PC-9 (cell line): ENCODE measurements around the gene CRYGN. TPM values are rescaled to one million over a fixed set of nuclear protein-coding genes. Genes with fewer than 3 reads are reported as not detected.

Experiments
- BruUV-seq: library from RNA; stranded (reverse); fragments of 400-500 nt; replicated peaks from 2 replicates; lab custom pipeline; 2021; lab: Mats Ljungman, UMichigan
- CTCF ChIA-PET: fragments of 300-600 bp; sonication (Branson Sonifier 250); formaldehyde crosslinking; loops from one replicate; lab custom pipeline; 2022; ENCODE audit warnings: antibody characterized with exemption; lab: Charles Lee
- POLR2A ChIA-PET: fragments of 300-600 bp; sonication (Branson Sonifier 250); formaldehyde crosslinking; loops from one replicate; lab custom pipeline; 2022; ENCODE audit warnings: antibody characterized with exemption; ENCODE audit not compliant: unreplicated experiment; lab: Charles Lee
- DNase-seq, 2 experiments: peaks; one replicate each; pipeline versions ENCODE4 v3.0.0 to v3.0.0-alpha.2; 2015 to 2022; ENCODE audit warnings: mixed read lengths in 1 of 2
- H2AFZ ChIP-seq: fragments of 200-600 bp; sonication (generic); 2 replicates; pipeline ENCODE4 v1.8.1; 2017; ENCODE audit warnings: antibody characterized with exemption
- H3F3A ChIP-seq: fragments of 200-600 bp; sonication (generic); 2 replicates; pipeline ENCODE4 v1.8.1; 2017; ENCODE audit warnings: antibody characterized with exemption, mild to moderate bottlenecking, low read depth; ENCODE audit not compliant: insufficient read depth
- H3K27ac ChIP-seq: fragments of 200-600 bp; sonication (generic); 2 replicates; pipeline ENCODE4 v1.6.1; 2016; ENCODE audit warnings: mixed run types
- H3K27me3 ChIP-seq: fragments of 200-600 bp; sonication (generic); 2 replicates; pipeline ENCODE4 v1.6.1; 2016; ENCODE audit warnings: low read depth, mixed run types; ENCODE audit not compliant: insufficient read depth
- H3K36me3 ChIP-seq: fragments of 200-600 bp; sonication (generic); 2 replicates; pipeline ENCODE4 v1.6.1; 2016; ENCODE audit warnings: low read depth, mixed run types
- H3K4me1 ChIP-seq: fragments of 200-600 bp; sonication (generic); replicated peaks from 2 replicates; pipeline ENCODE4 v1.6.1; 2016; ENCODE audit warnings: mixed run types; ENCODE audit not compliant: insufficient read depth
- H3K4me2 ChIP-seq: fragments of 200-600 bp; sonication (generic); 2 replicates; pipeline ENCODE4 v1.6.1; 2017; ENCODE audit warnings: mixed run types
- H3K4me3 ChIP-seq: fragments of 200-600 bp; sonication (generic); 2 replicates; pipeline ENCODE4 v1.6.1; 2016; ENCODE audit warnings: mixed run types
- H3K79me2 ChIP-seq: fragments of 200-600 bp; sonication (generic); 2 replicates; pipeline ENCODE4 v1.6.1; 2017; ENCODE audit warnings: low read depth, mixed run types
- H3K9me2 ChIP-seq: fragments of 200-600 bp; sonication (generic); 2 replicates; pipeline ENCODE4 v1.8.1; 2017; ENCODE audit warnings: mild to moderate bottlenecking; ENCODE audit not compliant: insufficient read depth
- H3K9me3 ChIP-seq: fragments of 200-600 bp; sonication (generic); 2 replicates; pipeline ENCODE4 v1.8.1; 2016; ENCODE audit warnings: low read depth; ENCODE audit not compliant: insufficient read depth
- H4K20me1 ChIP-seq: fragments of 200-600 bp; sonication (generic); 2 replicates; pipeline ENCODE4 v1.8.1; 2017; ENCODE audit not compliant: insufficient read depth
- EZH2 ChIP-seq: fragments of 200-600 bp; sonication (generic); IDR thresholded peaks from 2 replicates; pipeline ENCODE4 v1.8.0; 2017; ENCODE audit warnings: antibody characterized with exemption, low read depth
- intact Hi-C: fragments of 100-400 bp; cut with micrococcal nuclease; formaldehyde crosslinking; loops from one replicate; pipeline ENCODE4 v1.10.0; 2022; ENCODE audit not compliant: unreplicated experiment
- total RNA-seq: library from RNA; stranded (reverse); gene quantifications from 2 replicates; pipeline ENCODE4 v1.2.3, GENCODE V29; 2021
- TF ChIP-seq, protein P1 (sequence below): fragments of 200-600 bp; sonication (generic); conservative IDR thresholded peaks from 2 replicates; pipeline ENCODE4 v1.6.1; 2017; ENCODE audit warnings: mixed run types, antibody characterized with exemption, mild to moderate bottlenecking, moderate library complexity

Gene CRYGN
- total RNA-seq, 1 experiment from 2014 or later, result 1.0 TPM

DNA sequence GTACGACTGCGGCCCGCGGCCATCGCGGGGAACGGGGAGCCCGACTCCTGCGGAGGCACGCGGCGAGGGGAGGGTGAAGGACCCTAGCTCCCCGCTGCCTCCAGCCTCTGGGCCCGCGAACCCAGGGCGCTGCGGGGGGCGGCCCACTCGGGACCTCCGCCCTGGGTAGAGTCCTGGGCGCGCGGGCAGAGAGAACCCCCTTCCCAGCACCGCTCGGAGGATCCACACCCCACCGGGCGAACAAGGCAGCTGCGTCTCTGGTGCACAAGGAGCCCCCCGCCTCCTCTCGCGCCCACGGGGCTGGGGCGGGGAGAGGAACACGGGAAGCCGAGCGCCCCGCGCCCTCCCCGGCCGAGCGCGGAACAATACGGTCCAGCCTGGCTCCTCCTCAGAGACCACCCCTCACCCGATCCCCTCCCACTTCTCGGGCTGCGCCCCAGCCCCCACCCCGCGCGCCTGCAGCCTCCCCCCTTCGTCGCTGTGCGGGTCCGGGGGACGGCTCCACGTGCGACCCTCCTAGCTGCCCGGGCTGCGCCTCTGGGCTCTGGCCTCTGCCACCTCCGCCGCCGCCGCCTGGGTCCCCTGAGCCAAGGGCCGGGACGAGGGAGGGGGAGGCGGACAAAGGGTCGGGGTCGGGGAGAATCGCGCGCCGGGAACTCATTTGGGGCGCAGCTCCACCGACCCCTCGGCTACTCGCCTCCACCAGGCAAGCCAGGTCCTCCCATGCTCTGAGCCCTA is 30.1 kb downstream of the CRYGN start, which contains the start of gene WDR86:
Gene WDR86, minus strand, starts transcription at position 372 of the 738 bp plus-strand sequence. CDS start 449 bp downstream, outside the sequence.
- TF ChIP-seq, protein P1, sequence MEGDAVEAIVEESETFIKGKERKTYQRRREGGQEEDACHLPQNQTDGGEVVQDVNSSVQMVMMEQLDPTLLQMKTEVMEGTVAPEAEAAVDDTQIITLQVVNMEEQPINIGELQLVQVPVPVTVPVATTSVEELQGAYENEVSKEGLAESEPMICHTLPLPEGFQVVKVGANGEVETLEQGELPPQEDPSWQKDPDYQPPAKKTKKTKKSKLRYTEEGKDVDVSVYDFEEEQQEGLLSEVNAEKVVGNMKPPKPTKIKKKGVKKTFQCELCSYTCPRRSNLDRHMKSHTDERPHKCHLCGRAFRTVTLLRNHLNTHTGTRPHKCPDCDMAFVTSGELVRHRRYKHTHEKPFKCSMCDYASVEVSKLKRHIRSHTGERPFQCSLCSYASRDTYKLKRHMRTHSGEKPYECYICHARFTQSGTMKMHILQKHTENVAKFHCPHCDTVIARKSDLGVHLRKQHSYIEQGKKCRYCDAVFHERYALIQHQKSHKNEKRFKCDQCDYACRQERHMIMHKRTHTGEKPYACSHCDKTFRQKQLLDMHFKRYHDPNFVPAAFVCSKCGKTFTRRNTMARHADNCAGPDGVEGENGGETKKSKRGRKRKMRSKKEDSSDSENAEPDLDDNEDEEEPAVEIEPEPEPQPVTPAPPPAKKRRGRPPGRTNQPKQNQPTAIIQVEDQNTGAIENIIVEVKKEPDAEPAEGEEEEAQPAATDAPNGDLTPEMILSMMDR, result no peak
- no peak for TF ChIP-seq EZH2
- peaks cover 1% of the 10 kb centered on the region; the same call in 1 of the 2 replicates for H3K4me1 ChIP-seq
- POLR2A ChIA-PET, result no interaction called here
- H3K9me2 ChIP-seq, result no peaks in the 10 kb centered on the region
- no peak within 1 kb of the TSS for H2AFZ ChIP-seq
- no peak within 1 kb of the TSS for H3K4me3 ChIP-seq
- intact Hi-C loops, result loop anchor here (2.0 kb wide), 1 partner anchor 41 kb away; no protein-coding TSS in a partner anchor
- H3K36me3 ChIP-seq, result no peaks in the 10 kb centered on the region
- 0 out of 2 replicates have a peak, but pooled peaks cover 4% of the 10 kb centered on the region for H3F3A ChIP-seq
- peaks cover 9% of the 10 kb centered on the region; the same call in 1 of the 2 replicates for H3K27me3 ChIP-seq
- H3K4me2 ChIP-seq, result no peak within 1 kb of the TSS
- CTCF ChIA-PET, result no interaction called here
- no peak for DNase-seq
- H3K27ac ChIP-seq, result no peak within 1 kb of the TSS
- no peaks in the 10 kb centered on the region for H3K79me2 ChIP-seq
- BruUV-seq, result no TSS peak
- no peaks in the 10 kb centered on the region for H3K9me3 ChIP-seq
- H4K20me1 ChIP-seq, result no peaks in the 10 kb centered on the region

GRCh38 chr7:151408839-151409666 is 30.9 kb downstream of the CRYGN start:
- no peak overlapping the region for H3K4me2 ChIP-seq
- no peaks in the 10 kb centered on the region for H3K79me2 ChIP-seq
- peak in 1 of 2 experiments; percentile 68 for DNase-seq
- no peaks in the 10 kb centered on the region for H4K20me1 ChIP-seq
- CTCF ChIA-PET, result no interaction called here
- TSS peak; percentile 75 for BruUV-seq
- POLR2A ChIA-PET, result no interaction called here
- no peak overlapping the region for H3K27ac ChIP-seq
- no peaks in the 10 kb centered on the region for H3K9me3 ChIP-seq
- H3K4me3 ChIP-seq, result no peak overlapping the region
- 0 out of 2 replicates have a peak, but pooled peaks cover 4% of the 10 kb centered on the region for H3F3A ChIP-seq
- TF ChIP-seq EZH2, result no peak
- TF ChIP-seq, protein P1, result no peak
- no peak overlapping the region for H2AFZ ChIP-seq
- H3K27me3 ChIP-seq, result peaks cover 9% of the 10 kb centered on the region; the same call in 1 of the 2 replicates
- intact Hi-C loops, result loop anchor here (2.0 kb wide), 1 partner anchor 40 kb away; no protein-coding TSS in a partner anchor
- H3K9me2 ChIP-seq, result no peaks in the 10 kb centered on the region
- peaks cover 9% of the 10 kb centered on the region for H3K4me1 ChIP-seq
- H3K36me3 ChIP-seq, result no peaks in the 10 kb centered on the region

GRCh38 chr7:151408498-151408838 is 31.5 kb downstream of the CRYGN start:
- no peak overlapping the region for H3K4me3 ChIP-seq
- no peak overlapping the region for H3K4me2 ChIP-seq
- TF ChIP-seq EZH2, result no peak
- TF ChIP-seq, protein P1, result no peak
- H3K9me3 ChIP-seq, result no peaks in the 10 kb centered on the region
- no peak for DNase-seq
- H3K79me2 ChIP-seq, result no peaks in the 10 kb centered on the region
- peaks cover 15% of the 10 kb centered on the region for H3K4me1 ChIP-seq
- no peak overlapping the region for H2AFZ ChIP-seq
- no TSS peak for BruUV-seq
- H3F3A ChIP-seq, result 0 out of 2 replicates have a peak, but pooled peaks cover 4% of the 10 kb centered on the region
- H3K9me2 ChIP-seq, result no peaks in the 10 kb centered on the region
- H3K27ac ChIP-seq, result no peak overlapping the region
- H3K27me3 ChIP-seq, result peaks cover 9% of the 10 kb centered on the region; the same call in 1 of the 2 replicates
- H3K36me3 ChIP-seq, result no peaks in the 10 kb centered on the region
- intact Hi-C loops, result loop anchor here (2.0 kb wide), 1 partner anchor 40 kb away; no protein-coding TSS in a partner anchor
- ChIA-PET POLR2A (no interaction called here), CTCF (no interaction called here)
- no peaks in the 10 kb centered on the region for H4K20me1 ChIP-seq
